HG03520 (cell line): ENCODE data around the gene DNM2.

Experiments
- ATAC-seq: cut with Tn5 transposase; IDR thresholded peaks from one replicate; pipeline ENCODE4 v1.9.1; 2021; ENCODE audit warnings: mild to moderate bottlenecking, moderate library complexity; ENCODE audit not compliant: unreplicated experiment

Gene DNM2

DNA sequence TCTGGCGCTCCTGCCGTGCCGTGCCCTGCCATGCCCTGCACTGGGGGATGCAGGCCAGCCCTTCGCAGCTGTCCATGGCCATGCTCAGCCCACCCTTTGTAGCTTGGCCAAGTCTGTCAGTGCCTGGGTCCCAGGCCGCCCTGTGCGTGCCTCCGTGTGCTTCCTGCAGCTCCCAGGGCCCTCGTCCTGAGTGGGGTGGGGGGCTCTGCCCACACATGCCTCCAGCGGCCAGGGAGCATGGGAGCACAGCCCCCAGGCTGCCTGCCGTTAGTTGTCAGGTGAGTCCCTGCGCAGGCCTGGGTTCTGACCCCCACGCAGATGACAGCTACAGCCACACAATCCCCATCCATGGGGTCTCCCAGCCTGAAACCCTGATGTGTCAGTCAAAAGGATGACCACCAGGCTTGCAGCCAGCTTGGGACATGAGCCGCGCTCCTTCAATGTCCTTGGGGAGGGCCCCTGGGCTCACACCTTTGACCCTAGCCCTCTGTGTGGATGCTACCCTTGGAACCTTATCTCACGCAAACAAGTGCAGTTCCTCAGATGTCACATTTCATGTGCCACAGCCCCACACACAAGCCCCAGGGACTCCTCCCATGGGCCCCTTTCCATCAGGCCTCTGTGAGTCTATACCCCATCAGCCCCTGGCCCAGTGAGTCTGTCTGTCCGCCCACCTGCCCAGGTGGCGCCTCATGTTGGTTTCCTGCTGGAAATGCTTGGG, 93.7 kb downstream of the DNM2 start:
- no peak for ATAC-seq

DNA sequence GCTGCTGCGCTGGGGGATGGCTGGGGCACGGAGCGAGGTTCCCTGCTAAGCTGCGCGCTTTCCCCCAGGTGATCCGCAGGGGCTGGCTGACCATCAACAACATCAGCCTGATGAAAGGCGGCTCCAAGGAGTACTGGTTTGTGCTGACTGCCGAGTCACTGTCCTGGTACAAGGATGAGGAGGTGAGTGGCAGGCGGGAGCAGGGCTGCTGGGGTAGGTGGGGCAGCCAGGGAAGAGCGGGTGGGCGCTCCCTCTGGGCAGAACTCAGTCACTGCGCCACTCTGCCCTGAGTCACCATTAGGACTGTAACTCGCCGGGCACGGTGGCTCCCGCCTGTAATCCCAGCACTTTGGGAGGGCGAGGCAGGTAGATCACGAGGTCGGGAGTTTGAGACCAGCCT, 94.3 kb downstream of the DNM2 start:
- no peak for ATAC-seq

- ATAC-seq = no peak
These were observed 95.1 kb downstream of the DNM2 start for GRCh38 chr19:10812902-10813404.

DNA sequence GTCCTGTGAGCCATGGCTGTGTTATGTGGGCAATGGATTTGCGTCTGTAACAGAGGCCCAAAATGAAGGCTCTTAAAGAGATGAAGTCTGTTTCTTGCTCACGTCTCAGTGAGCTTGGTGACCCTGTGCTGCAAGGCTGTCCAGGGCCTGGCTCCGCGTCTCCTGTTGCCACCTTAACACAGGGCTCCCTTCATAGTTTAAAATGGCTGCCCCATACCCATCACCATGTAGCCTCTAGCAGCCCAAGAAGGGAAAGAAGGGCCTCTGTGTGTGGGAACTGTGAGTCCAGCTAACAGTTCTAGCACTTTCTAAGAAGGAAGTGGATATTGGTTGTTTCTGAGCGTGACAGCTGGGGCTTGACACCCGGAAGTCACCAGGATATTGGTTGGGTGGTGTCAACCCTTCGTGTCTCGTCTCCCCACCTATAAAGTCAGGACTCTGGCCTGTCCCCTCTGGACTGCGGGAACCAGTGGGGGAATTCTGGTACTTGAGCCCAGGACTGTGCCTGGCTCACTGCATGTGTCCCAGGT, 97.2 kb downstream of the DNM2 start:
- no peak for ATAC-seq

DNA sequence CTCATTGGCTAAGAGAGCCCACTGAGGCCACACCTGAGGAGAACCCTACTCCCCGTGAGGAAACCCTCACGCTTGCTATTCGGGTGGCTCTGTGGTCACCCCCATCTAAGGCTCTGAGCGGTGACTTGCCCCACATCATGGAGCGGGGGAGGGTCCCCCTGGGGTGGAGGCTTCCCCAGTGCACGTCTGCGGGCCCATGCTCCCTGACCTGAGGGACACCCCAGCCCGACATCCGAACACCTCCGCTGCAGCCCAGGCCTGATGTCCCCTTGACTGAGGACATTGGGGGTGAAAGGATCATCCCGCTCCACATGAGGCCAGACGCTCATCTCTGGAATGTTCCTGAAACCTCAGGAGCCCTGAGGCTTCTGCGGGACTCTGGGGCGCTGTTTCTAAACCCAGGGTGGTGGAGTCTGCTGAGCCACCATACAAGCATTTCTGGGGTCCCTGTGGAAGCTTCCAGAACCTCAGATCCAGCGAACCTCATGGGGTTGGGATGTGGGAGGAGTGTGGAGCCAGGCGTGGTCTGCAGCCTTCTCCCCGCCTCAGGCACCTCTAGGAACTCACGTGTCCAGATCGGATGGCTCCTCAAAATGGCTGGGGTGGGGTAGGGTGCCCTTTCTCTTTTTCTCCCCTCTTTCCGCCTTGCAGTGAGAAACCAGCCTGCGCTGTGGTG, 98.2 kb downstream of the DNM2 start:
- ATAC-seq = no peak

DNA sequence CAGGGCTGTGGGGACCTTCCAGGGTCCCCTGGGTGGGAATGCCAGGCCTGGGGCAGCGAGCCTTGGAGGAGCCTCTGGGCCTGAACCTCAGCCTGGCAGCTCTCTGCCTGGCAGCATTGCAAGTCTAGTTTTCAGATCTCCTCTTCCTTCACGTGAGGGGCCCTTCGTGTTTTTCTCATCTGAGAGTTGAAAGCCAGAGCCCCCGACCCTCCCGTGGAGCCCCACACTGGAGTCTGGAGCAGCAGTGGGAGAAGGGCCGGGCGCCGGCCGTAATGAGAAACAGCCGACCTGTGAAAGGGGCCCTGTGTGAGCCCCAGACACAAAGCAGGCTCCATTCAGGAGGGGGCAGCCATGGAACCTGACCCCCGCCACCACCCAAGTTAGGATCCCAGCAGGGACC, 98.8 kb downstream of the DNM2 start:
- ATAC-seq = no peak

GRCh38 chr19:10817291-10818038, 99.6 kb downstream of the DNM2 start:
- ATAC-seq = no peak

- no peak for ATAC-seq
These were observed 100.6 kb downstream of the DNM2 start for GRCh38 chr19:10818301-10819123.

GRCh38 chr19:10819124-10820060, 101.5 kb downstream of the DNM2 start:
- ATAC-seq = no peak

DNA sequence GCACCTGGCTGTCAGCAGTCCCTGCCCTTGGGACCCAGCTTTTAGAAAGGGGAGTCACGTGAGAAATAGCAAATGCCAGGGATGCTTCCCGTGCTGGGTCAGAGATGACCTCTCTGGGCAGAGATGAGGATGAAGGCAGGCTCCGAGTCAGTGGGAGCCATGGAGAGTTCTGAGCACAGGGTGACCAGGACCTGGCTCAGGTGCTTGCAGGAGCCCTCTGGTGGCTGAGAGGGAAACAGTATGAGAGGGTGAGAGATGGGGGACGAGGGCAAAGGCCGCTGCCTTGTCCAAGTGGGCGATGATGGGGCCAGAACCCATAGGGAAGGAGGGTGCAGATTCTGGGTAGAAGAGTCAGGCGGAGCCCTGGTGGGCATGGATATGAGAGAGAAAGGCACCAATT, 102.3 kb downstream of the DNM2 start:
- no peak for ATAC-seq

DNA sequence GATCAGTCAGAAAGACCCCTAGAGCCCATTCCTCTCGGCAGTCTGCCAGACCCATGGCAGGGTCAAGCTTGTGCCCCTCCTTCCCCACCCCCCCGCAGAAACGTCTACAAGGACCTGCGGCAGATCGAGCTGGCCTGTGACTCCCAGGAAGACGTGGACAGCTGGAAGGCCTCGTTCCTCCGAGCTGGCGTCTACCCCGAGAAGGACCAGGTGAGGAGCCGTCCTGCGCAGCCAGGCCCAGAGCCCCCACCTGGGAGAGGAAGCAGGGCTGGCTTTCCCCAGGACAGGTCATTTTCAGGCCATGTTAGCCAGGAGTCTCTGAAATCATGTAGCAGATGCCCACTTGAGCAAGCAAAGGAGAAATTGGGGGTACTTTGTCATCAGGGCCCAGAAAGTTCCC, 105.8 kb downstream of the DNM2 start:
- ATAC-seq = no peak

DNA sequence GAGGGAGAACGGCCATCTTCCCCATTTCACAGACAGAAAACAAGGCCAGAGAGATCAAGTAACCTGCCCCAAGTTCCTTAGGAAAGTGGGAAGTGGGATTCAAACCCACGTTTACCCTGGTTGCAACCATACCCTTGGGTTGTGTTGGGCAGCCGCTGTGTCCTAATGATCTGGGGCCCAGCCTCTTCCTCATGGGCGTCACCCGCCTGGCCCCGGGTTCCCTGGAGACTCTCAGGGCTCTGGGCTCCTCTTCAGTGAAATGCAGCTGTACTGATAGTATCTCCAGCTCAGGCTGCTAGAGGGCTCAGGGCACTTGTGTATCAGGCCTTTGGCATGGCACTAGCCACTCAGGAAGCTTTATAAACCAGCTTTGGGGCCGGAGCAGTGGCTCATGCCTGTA, 108.4 kb downstream of the DNM2 start:
- no peak for ATAC-seq

- no peak for ATAC-seq
These were observed 109.0 kb downstream of the DNM2 start for GRCh38 chr19:10826846-10827245.

DNA sequence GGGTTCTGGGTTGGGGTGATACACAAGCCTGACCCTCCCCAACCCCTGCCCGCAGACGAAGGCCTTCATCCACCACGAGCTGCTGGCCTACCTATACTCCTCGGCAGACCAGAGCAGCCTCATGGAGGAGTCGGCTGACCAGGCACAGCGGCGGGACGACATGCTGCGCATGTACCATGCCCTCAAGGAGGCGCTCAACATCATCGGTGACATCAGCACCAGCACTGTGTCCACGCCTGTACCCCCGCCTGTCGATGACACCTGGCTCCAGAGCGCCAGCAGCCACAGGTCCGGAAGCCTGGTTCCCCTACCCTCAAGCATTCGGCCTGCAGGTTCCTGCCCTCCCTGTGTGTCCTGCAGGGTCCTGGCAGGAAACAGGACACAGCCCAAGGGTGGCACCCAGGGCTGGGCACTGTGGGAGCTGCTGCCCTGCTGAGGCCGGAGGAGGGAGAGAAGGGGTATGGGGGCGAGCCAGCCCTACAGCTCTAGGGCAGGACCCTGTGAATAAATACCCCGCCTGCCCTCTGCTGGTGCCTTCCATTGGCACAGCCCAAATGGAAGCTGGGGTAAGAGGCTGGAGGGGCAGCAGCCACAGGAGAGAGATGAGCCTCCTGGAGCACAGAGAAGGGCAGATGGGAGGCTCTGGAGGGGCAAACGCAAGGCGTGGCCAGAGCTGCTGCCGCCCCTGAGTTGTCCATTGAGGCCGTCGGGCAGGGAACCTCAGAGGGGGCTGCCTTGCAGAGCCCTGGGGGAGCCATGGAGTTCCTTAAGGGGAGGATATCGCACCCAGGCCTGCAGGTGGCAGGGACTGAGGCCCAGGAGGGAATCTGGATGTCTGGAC, 111.3 kb downstream of the DNM2 start:
- no peak for ATAC-seq

DNA sequence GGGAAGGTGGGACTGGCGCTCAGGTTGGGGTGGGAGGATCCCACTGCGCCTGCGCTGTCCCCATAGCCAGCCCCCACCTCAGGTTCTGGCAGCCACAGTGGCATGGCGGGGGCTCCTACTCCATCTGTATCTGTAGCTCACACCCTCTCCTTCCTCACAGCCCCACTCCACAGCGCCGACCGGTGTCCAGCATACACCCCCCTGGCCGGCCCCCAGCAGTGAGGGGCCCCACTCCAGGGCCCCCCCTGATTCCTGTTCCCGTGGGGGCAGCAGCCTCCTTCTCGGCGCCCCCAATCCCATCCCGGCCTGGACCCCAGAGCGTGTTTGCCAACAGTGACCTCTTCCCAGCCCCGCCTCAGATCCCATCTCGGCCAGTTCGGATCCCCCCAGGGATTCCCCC, 112.1 kb downstream of the DNM2 start:
- no peak for ATAC-seq

GRCh38 chr19:10830370-10830769, 112.5 kb downstream of the DNM2 start:
- ATAC-seq = no peak

DNA sequence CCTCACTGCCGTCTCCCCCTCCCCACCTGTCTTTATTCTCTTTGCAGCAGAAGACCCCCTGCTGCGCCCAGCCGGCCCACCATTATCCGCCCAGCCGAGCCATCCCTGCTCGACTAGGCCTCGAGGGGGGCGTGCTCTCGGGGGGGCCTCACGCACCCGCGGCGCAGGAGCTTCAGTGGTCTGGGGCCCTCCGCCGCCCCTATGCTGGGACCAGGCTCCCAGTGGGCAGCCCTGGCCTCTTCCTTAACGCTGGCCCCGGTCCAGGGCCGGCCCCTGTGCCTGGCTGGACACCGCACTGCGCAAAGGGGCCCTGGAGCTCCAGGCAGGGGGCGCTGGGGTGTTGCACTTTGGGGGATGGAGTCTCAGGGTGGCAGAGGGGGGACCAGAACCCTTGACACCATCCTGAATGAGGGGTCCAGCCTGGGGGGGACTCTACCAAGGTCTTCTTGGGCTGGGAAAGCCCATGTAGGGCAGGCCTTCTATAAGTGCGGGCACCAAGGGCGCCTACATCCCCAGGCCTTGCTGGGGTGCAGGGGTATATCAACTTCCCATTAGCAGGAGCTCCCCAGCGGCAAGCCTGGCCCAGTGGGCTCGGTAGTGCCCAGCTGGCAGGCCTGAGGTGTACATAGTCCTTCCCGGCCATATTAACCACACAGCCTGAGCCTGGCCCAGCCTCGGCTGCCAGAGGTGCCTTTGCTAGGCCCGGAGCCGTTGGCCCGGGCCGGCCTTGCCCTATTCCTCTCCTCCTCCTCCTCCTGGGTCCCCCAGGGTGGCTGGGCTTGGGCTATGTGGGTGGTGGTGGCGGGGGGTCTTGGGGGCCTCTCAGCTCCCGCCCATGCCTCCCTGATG, 113.3 kb downstream of the DNM2 start:
- no peak for ATAC-seq
